Loucy (cell line): ENCODE measurements around the gene RNF6.

Source experiments
- H2AFZ ChIP-seq: fragments of 200-600 bp; sonication (generic); 2 replicates; pipeline ENCODE4 v1.6.0; 2016; ENCODE audit warnings: antibody characterized with exemption, mild to moderate bottlenecking, low read length, moderate library complexity
- H3F3A ChIP-seq: fragments of 200-600 bp; 2 replicates; pipeline ENCODE4 v1.6.0; 2016; ENCODE audit warnings: antibody characterized with exemption, low read depth, mild to moderate bottlenecking
- H3K27me3 ChIP-seq: fragments of 200-600 bp; sonication (generic); 2 replicates; pipeline ENCODE4 v1.6.1; 2014; ENCODE audit warnings: low read length, mild to moderate bottlenecking; ENCODE audit not compliant: insufficient read depth, poor library complexity, severe bottlenecking
- H3K36me3 ChIP-seq: fragments of 200-600 bp; sonication (generic); 2 replicates; pipeline ENCODE4 v1.6.1; 2016; ENCODE audit warnings: low read length; ENCODE audit not compliant: insufficient read depth
- H3K4me1 ChIP-seq: fragments of 200-600 bp; sonication (generic); 2 replicates; pipeline ENCODE4 v1.5.1; 2014; ENCODE audit warnings: low read length, mild to moderate bottlenecking; ENCODE audit not compliant: insufficient read depth, poor library complexity, severe bottlenecking
- H3K4me2 ChIP-seq: fragments of 200-600 bp; sonication (generic); 2 replicates; pipeline ENCODE4 v1.6.0; 2014; ENCODE audit warnings: antibody characterized with exemption, low read length, low read depth, mild to moderate bottlenecking; ENCODE audit not compliant: poor library complexity, severe bottlenecking
- H3K4me3 ChIP-seq: fragments of 200-600 bp; sonication (generic); 2 replicates; pipeline ENCODE4 v1.5.1; 2014; ENCODE audit warnings: low read length, mild to moderate bottlenecking, mixed read lengths; ENCODE audit not compliant: poor library complexity, severe bottlenecking
- H3K79me2 ChIP-seq: fragments of 200-600 bp; sonication (generic); 2 replicates; pipeline ENCODE4 v1.6.1; 2014; ENCODE audit warnings: low read length; ENCODE audit not compliant: insufficient read depth
- H3K9ac ChIP-seq: fragments of 200-600 bp; sonication (generic); 2 replicates; pipeline ENCODE4 v1.6.0; 2014; ENCODE audit warnings: mild to moderate bottlenecking, low read depth, low read length, moderate library complexity; ENCODE audit not compliant: poor library complexity, severe bottlenecking
- H3K9me2 ChIP-seq: fragments of 200-600 bp; sonication (generic); replicated peaks from 2 replicates; pipeline ENCODE4 v1.6.1; 2016; ENCODE audit warnings: low read depth, low read length, mixed read lengths
- H3K9me3 ChIP-seq: fragments of 200-600 bp; sonication (generic); 2 replicates; pipeline ENCODE4 v1.6.1; 2014; ENCODE audit warnings: mild to moderate bottlenecking, antibody characterized with exemption, low read length, low read depth; ENCODE audit not compliant: insufficient read depth
- H4K20me1 ChIP-seq: fragments of 200-600 bp; sonication (generic); 2 replicates; pipeline ENCODE4 v1.6.0; 2014; ENCODE audit warnings: antibody characterized with exemption, low read length, mild to moderate bottlenecking; ENCODE audit not compliant: insufficient read depth, poor library complexity, severe bottlenecking
- EZH2phosphoT487 ChIP-seq: fragments of 200-600 bp; IDR thresholded peaks from 2 replicates; pipeline ENCODE4 v1.6.1; 2018; ENCODE audit warnings: antibody characterized with exemption, mild to moderate bottlenecking, moderate library complexity, borderline replicate concordance
- TF ChIP-seq, protein P1 (sequence below): fragments of 200-600 bp; sonication (generic); conservative IDR thresholded peaks from 2 replicates; pipeline ENCODE4 v1.5.1; 2014; ENCODE audit warnings: mild to moderate bottlenecking, antibody characterized with exemption, low read length

RNF6 gene

DNA sequence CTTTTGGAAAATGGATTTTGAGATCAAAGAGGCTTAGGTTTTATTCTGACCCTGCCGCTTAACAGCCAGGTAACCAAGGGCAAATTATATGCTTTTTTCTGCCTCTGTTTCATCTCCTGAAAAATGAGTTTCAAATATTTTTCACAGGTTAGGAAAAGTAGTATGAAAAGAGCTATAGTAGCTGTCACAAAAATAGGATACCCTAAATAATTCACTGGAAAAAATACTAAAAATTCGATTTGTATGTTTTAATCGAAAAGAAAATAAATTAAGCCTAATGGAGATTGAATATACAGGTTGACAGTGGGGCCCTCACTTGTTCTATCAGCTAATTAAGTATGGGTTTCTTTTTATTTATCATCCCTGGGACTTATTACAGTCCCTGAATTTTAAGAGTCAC is 58.3 kb downstream of the RNF6 start:
- H3K4me3 ChIP-seq, result no peak overlapping the region
- no peaks in the 10 kb centered on the region for H4K20me1 ChIP-seq
- TF ChIP-seq, protein P1, sequence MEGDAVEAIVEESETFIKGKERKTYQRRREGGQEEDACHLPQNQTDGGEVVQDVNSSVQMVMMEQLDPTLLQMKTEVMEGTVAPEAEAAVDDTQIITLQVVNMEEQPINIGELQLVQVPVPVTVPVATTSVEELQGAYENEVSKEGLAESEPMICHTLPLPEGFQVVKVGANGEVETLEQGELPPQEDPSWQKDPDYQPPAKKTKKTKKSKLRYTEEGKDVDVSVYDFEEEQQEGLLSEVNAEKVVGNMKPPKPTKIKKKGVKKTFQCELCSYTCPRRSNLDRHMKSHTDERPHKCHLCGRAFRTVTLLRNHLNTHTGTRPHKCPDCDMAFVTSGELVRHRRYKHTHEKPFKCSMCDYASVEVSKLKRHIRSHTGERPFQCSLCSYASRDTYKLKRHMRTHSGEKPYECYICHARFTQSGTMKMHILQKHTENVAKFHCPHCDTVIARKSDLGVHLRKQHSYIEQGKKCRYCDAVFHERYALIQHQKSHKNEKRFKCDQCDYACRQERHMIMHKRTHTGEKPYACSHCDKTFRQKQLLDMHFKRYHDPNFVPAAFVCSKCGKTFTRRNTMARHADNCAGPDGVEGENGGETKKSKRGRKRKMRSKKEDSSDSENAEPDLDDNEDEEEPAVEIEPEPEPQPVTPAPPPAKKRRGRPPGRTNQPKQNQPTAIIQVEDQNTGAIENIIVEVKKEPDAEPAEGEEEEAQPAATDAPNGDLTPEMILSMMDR, result no peak
- no peak for TF ChIP-seq EZH2phosphoT487
- H3K9ac ChIP-seq, result no peak overlapping the region
- no peaks in the 10 kb centered on the region for H3F3A ChIP-seq
- no peaks in the 10 kb centered on the region for H3K36me3 ChIP-seq
- peaks cover 5% of the 10 kb centered on the region for H3K4me1 ChIP-seq
- H3K9me2 ChIP-seq, result no peaks in the 10 kb centered on the region
- no peaks in the 10 kb centered on the region for H3K27me3 ChIP-seq
- H3K4me2 ChIP-seq, result no peak overlapping the region
- H3K9me3 ChIP-seq, result no peaks in the 10 kb centered on the region
- no peaks in the 10 kb centered on the region for H3K79me2 ChIP-seq
- no peak overlapping the region for H2AFZ ChIP-seq
